Measurements from ENCODE around the gene GPR35. TPM values are rescaled to one million over a fixed set of nuclear protein-coding genes. Genes with fewer than 3 reads are reported as not detected.

The GPR35 gene
- total RNA-seq, 1 experiment from 2014 or later: 0.22 TPM

- TF ChIP-seq SMAD3 (CRISPR knock-in tag; IDR thresholded peaks at IDR 0.05; ENCODE audit: borderline replicate concordance): no peak
- TF ChIP-seq ZNF138 (CRISPR knock-in tag; conservative IDR thresholded peaks at IDR 0.05): no peak
- no peak for TF ChIP-seq ZNF416 (CRISPR knock-in tag; IDR thresholded peaks at IDR 0.05)
- TF ChIP-seq IRF2 (CRISPR knock-in tag; IDR thresholded peaks at IDR 0.05; ENCODE audit: borderline replicate concordance, low read depth): no peak
- TF ChIP-seq ZNF263 (CRISPR knock-in tag; IDR thresholded peaks at IDR 0.05; ENCODE audit: low read depth): no peak
Measured at GRCh38 chr2:240614391-240614790, 10.9 kb upstream of the GPR35 start (continued).

GRCh38 chr2:240615396-240615795, 9.9 kb upstream of the GPR35 start:
- H3K27me3 Mint-ChIP-seq (ENCODE audit: low read depth): peaks cover 8% of the 10 kb centered on the region
- CTCF ChIA-PET: no interaction called here
- H3K36me3 Mint-ChIP-seq: peaks cover 23% of the 10 kb centered on the region
- ATAC-seq (no peak), DNase-seq (ENCODE audit: low spot score) (no peak)
- H3K4me1 Mint-ChIP-seq: no peaks in the 10 kb centered on the region
- POLR2A ChIA-PET: no interaction called here
- H3K9me3 Mint-ChIP-seq: peaks cover 28% of the 10 kb centered on the region
- H3K4me3 Mint-ChIP-seq: no peak overlapping the region
- H3K27ac Mint-ChIP-seq: no peak overlapping the region
- TF ChIP-seq ZNF416 (CRISPR knock-in tag; IDR thresholded peaks at IDR 0.05) (no peak), FOXP1 (CRISPR knock-in tag; IDR thresholded peaks at IDR 0.05; ENCODE audit: borderline replicate concordance) (no peak), SMAD3 (CRISPR knock-in tag; IDR thresholded peaks at IDR 0.05; ENCODE audit: borderline replicate concordance) (no peak), ZBTB21 (CRISPR knock-in tag; IDR thresholded peaks at IDR 0.05; ENCODE audit: borderline replicate concordance) (no peak), SOX15 (CRISPR knock-in tag; IDR thresholded peaks at IDR 0.05) (no peak), AFF4 (CRISPR knock-in tag; IDR thresholded peaks at IDR 0.05; ENCODE audit: borderline replicate concordance) (no peak), CDX4 (CRISPR knock-in tag; IDR thresholded peaks at IDR 0.05; ENCODE audit: borderline replicate concordance) (no peak), ATF1 (CRISPR knock-in tag; IDR thresholded peaks at IDR 0.05) (no peak), ZNF671 (CRISPR knock-in tag; IDR thresholded peaks at IDR 0.05) (no peak), E2F4 (CRISPR knock-in tag; IDR thresholded peaks at IDR 0.05; ENCODE audit: borderline replicate concordance, low read depth) (no peak), MXD4 (CRISPR knock-in tag; IDR thresholded peaks at IDR 0.05; ENCODE audit: borderline replicate concordance) (no peak), ZNF138 (CRISPR knock-in tag; conservative IDR thresholded peaks at IDR 0.05) (no peak), TEAD4 (CRISPR knock-in tag; IDR thresholded peaks at IDR 0.05) (no peak), ESRRA (CRISPR knock-in tag; IDR thresholded peaks at IDR 0.05; ENCODE audit: borderline replicate concordance) (no peak), FOXK1 (CRISPR knock-in tag; IDR thresholded peaks at IDR 0.05) (no peak), NFE2L1 (CRISPR knock-in tag; IDR thresholded peaks at IDR 0.05) (no peak), NR2C2 (CRISPR knock-in tag; IDR thresholded peaks at IDR 0.05) (no peak)
